ENCODE measurements around the gene CACNA2D3. TPM values are rescaled to one million over a fixed set of nuclear protein-coding genes. Genes with fewer than 3 reads are reported as not detected.

The CACNA2D3 gene
- total RNA-seq, 4 donors from 2014 or later, result 0.30 to 9.6 (median 3.9) TPM

DNA sequence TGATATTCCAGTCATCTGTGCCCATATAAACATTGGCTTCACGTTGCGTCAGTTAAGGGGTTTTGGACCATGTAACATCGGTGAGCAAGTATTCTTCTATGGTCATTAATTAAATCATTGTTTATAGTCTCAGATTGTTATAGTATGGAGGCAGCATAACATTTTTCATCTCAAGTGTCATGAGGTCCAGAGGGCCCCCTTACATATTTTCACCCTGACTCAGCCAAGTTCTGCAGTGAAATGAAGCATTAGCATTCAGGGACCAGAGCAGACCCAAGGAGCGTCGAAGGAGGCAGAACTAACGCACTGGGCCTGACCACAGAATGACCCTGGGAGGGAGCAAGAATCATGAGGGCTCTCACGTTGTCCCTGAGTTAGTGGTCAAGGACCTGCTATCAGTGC is 634.0 kb downstream of the CACNA2D3 start:
- 38 to 46% methylated on average over 7 of the region's 7 CpGs for WGBS, 2 donors
- Histone ChIP-seq H3K4me3 (no peak overlapping the region), H3K4me1 (no peaks in the 10 kb centered on the region), H3K36me3 (no peaks in the 10 kb centered on the region), H3K9me3 (no peaks in the 10 kb centered on the region), H3K27me3 (no peaks in the 10 kb centered on the region), H3K27ac (no peak overlapping the region)
- no peak for DNase-seq (ENCODE audit: low spot score in 2 of 2)
- TF ChIP-seq EP300 (IDR thresholded peaks at IDR 0.05), result no peak
- TF ChIP-seq, protein P1, sequence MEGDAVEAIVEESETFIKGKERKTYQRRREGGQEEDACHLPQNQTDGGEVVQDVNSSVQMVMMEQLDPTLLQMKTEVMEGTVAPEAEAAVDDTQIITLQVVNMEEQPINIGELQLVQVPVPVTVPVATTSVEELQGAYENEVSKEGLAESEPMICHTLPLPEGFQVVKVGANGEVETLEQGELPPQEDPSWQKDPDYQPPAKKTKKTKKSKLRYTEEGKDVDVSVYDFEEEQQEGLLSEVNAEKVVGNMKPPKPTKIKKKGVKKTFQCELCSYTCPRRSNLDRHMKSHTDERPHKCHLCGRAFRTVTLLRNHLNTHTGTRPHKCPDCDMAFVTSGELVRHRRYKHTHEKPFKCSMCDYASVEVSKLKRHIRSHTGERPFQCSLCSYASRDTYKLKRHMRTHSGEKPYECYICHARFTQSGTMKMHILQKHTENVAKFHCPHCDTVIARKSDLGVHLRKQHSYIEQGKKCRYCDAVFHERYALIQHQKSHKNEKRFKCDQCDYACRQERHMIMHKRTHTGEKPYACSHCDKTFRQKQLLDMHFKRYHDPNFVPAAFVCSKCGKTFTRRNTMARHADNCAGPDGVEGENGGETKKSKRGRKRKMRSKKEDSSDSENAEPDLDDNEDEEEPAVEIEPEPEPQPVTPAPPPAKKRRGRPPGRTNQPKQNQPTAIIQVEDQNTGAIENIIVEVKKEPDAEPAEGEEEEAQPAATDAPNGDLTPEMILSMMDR (IDR thresholded peaks at IDR 0.05), result no peak

DNA sequence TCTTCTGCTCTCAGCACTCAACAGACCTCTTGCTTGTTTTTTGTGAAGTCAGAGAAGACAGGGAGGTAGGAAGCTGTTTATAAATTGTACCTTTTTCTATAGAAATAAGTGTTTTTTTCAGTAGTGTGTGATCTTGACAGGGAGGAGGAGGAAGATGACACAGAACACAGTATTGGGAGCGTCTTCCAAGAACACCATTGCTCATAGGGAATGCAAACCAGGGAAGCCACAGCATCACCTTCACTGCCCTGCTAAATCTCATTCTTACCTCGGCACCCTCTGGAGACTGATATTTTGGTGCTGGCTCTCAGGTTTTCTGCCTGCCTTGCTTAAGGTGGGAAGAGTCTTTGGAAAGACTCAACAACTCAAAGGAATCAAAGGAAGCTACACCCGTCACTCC is 636.1 kb downstream of the CACNA2D3 start:
- no peak for DNase-seq (ENCODE audit: low spot score in 2 of 2)
- Histone ChIP-seq H3K36me3 (no peaks in the 10 kb centered on the region), H3K9me3 (no peaks in the 10 kb centered on the region), H3K4me3 (no peak overlapping the region), H3K27ac (no peak overlapping the region), H3K4me1 (no peaks in the 10 kb centered on the region), H3K27me3 (no peaks in the 10 kb centered on the region)
- WGBS, 2 donors, result 95% methylated on average over 3 of the region's 3 CpGs
- TF ChIP-seq, protein P1 (IDR thresholded peaks at IDR 0.05), result no peak
- TF ChIP-seq POLR2A (IDR thresholded peaks at IDR 0.05), result no peak
- TF ChIP-seq EP300 (IDR thresholded peaks at IDR 0.05), result no peak

DNA sequence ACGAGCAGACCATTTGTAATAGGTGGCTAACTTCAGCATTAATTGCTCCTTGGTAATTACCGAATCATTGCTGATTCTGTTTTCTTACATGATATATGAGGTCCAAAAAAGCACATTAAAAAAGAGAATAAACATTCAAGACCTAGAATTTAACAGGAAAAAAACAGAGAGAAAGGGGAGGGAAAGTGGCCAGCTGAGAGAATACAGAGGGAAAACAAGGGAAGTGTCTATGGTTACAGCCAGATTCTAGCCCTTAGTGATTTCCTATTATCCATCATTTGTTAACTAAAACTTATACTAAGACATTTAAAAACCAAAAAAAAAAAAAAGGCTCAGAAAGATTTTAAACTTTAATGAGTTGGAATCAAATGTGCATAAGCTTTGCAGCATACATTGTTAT is 636.8 kb downstream of the CACNA2D3 start:
- DNase-seq (ENCODE audit: low spot score in 2 of 2), result no peak
- 43 to 54% methylated on average over 2 of the region's 2 CpGs for WGBS, 2 donors
- Histone ChIP-seq H3K27ac (no peak overlapping the region), H3K27me3 (no peaks in the 10 kb centered on the region), H3K36me3 (no peaks in the 10 kb centered on the region), H3K9me3 (no peaks in the 10 kb centered on the region), H3K4me1 (no peaks in the 10 kb centered on the region), H3K4me3 (no peak overlapping the region)
- TF ChIP-seq POLR2A (IDR thresholded peaks at IDR 0.05), result no peak
- TF ChIP-seq, protein P1 (IDR thresholded peaks at IDR 0.05), result no peak
- TF ChIP-seq EP300 (IDR thresholded peaks at IDR 0.05), result no peak

DNA sequence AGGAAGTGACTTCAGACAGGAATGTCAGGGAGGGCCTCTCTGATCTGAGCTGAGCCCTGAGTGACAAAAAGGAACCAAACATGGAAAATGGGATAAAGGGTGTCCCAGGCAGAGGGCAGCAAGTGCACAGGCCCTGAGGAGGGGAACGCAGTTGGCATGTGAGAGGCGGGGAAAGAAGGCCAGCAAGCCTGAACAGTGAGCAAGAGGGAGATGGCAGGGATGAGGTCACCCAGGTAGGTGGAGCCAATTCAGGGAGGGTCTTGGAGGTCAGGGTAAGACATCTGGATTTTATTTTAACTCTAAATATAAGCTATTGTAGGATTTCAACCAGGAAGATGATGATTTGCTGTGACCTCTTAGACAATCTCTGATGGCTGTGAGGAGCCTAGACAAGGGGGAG is 637.8 kb downstream of the CACNA2D3 start:
- Histone ChIP-seq H3K4me1 (no peaks in the 10 kb centered on the region), H3K27ac (no peak overlapping the region), H3K27me3 (no peaks in the 10 kb centered on the region), H3K4me3 (no peak overlapping the region), H3K9me3 (no peaks in the 10 kb centered on the region), H3K36me3 (no peaks in the 10 kb centered on the region)
- TF ChIP-seq EP300 (IDR thresholded peaks at IDR 0.05), result no peak
- no peak for TF ChIP-seq POLR2A (IDR thresholded peaks at IDR 0.05)
- TF ChIP-seq, protein P1 (IDR thresholded peaks at IDR 0.05), result no peak
- no peak for DNase-seq (ENCODE audit: low spot score in 2 of 2)
- 79 to 87% methylated on average over 2 of the region's 2 CpGs for WGBS, 2 donors

DNA sequence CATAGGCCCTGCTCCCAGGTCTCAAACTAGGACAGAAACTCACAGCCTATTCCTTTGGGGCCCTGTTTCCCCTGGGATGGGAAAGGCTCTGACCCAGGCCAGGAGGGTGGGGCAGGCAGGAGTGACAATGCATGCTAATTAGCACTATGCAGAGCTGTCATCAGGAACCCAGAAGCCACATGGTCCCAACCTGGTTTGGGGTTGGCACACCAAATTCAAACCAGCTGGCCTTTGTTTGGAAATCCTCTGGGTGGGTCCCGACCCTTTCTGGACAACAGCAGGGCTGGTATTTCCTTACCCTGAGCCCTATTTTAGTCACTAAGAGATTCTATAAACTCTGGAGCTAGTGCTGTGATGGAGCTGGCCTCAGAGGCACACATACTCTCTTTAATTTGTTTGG is 639.3 kb downstream of the CACNA2D3 start:
- no peaks in the 10 kb centered on the region for H3K27me3 ChIP-seq
- 50 to 71% methylated on average over 1 of the region's 1 CpG for WGBS, 2 donors
- TF ChIP-seq EP300 (IDR thresholded peaks at IDR 0.05) (no peak), POLR2A (IDR thresholded peaks at IDR 0.05) (no peak)
- no peak for DNase-seq (ENCODE audit: low spot score in 2 of 2)
- H3K36me3 ChIP-seq, result no peaks in the 10 kb centered on the region
- H3K4me1 ChIP-seq, result no peaks in the 10 kb centered on the region
- no peak overlapping the region for H3K4me3 ChIP-seq
- H3K27ac ChIP-seq, result no peak overlapping the region
- H3K9me3 ChIP-seq, result no peaks in the 10 kb centered on the region

DNA sequence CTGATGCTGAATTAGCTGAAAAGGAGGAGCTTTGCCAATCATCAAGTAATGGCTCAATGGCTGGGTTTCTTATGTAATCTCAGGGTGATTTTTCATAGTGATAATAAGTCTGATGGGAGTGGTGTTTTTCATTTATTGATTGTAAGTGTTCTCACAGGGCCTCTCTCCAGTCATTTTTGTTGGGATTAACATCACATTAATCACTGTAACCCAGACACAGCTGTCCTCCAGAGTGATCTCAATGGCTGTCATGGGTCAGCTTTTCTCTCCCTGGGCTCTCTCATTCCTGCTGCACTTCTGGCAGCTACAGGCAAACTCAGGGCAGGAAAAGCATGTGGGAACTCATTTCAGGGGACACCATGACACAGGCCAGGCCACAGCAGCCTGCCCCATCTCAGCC is 642.6 kb downstream of the CACNA2D3 start:
- Histone ChIP-seq H3K4me3 (no peak overlapping the region), H3K27ac (no peak overlapping the region), H3K9me3 (no peaks in the 10 kb centered on the region), H3K27me3 (no peaks in the 10 kb centered on the region), H3K4me1 (peaks cover 0 to 2% (median 0%) of the 10 kb centered on the region in 4 donors), H3K36me3 (no peaks in the 10 kb centered on the region)
- no peak for DNase-seq (ENCODE audit: low spot score in 2 of 2)
- TF ChIP-seq, protein P1 (IDR thresholded peaks at IDR 0.05), result no peak
- TF ChIP-seq POLR2A (IDR thresholded peaks at IDR 0.05), result no peak
- TF ChIP-seq EP300 (IDR thresholded peaks at IDR 0.05), result no peak

All from tibial nerve (tissue), 4 donors.